GM18502 (cell line): ENCODE results near the gene PTPRD.

ENCODE experiments used
- ATAC-seq: cut with Tn5 transposase; IDR thresholded peaks from one replicate; pipeline ENCODE4 v1.9.1; 2021; ENCODE audit warnings: mild to moderate bottlenecking; ENCODE audit not compliant: unreplicated experiment, poor library complexity

The PTPRD gene

DNA sequence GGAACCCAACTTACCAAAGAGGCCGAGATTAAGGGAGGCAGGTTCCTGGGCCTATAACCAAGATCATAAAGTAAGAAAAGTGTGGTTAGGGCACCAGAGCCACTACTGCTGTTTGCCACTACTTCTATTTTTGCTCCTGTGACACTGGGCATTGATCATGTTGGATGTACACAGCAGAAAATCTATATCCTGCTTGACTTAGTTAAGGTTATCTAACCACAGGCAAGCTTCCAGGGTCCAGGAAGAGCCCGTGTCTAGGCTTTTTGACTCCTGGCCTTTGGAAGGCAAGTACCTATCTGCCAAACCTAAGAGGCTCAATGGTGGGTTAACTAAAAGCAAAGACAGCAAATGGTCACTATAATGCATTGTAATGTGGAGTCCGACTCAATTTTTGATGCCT, 2315.8 kb downstream of the PTPRD start:
- ATAC-seq = no peak

DNA sequence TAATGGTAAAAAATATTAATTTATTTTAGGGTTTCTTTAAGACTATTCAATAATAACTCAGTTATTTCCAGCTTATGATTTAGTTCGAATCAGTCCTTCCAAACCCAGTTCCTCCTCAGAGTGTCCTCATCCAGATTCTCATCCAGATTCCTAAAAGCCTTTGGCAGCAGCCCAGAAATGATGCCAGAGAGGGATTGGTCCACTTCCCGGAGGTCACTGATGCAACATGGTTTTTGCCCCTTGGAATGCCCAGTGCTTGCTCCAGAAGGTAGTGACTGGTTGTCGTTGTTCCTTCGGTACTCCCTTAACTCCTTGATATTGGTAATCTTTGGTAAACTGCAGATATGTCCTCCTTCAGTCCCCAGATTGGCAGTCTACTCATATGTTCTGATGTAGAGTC, 2320.1 kb downstream of the PTPRD start:
- no peak for ATAC-seq

DNA sequence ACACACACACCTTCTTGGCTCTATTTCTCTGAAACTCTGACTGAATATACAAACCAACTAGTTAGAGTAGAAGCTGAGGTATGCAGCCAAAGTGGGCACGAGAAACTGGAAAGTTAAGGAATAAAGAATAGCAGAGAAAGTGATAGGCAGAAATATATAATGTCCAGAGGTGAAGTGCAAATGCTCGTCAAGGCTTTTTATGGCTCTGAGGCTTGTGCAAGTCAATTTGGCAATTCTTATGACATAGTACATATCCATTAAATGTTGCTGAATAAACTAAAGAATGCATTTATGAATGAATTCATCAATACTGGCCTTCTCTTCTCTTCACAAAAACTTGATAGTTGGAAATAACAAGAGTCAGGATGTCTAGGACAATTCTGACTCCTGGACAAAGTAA, 2323.1 kb downstream of the PTPRD start:
- no peak for ATAC-seq

DNA sequence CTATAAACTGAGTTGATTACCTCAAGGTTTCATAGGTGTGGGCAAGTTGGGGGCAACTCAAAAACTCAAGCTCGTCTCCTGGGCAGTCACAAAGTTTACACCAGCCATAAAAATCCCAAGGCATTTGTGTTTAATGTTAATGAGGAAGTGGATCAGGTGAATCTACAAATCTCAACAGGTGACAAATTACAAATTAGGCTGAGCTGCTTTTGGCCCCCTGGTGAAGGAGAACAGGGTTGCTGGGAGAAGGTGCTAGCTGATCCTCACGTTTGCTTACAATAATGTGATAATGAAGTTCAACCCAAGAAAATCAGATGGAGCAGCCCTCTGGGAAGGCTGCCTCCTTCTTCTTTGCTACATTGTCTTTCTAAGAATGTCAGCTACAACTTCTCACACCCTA, 2324.8 kb downstream of the PTPRD start:
- no peak for ATAC-seq

DNA sequence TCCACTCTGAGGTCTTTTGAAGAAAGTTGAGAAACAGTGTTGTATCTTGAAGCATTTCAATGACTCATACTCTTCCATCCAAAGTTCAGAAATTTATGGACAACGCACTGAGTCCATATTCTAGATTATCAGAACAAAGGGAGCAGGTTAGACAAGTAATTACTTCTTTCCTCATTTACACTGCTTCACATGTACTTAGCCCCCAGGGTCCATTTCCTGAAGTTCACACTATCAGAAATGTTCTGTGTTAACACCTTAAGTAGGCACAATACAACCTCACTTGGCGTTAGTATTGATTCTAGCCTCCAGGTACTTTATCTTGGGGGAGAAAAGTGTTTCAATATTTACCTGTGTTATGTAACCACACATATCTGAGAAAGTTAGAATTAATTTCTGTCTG, 2325.3 kb downstream of the PTPRD start:
- ATAC-seq = no peak

DNA sequence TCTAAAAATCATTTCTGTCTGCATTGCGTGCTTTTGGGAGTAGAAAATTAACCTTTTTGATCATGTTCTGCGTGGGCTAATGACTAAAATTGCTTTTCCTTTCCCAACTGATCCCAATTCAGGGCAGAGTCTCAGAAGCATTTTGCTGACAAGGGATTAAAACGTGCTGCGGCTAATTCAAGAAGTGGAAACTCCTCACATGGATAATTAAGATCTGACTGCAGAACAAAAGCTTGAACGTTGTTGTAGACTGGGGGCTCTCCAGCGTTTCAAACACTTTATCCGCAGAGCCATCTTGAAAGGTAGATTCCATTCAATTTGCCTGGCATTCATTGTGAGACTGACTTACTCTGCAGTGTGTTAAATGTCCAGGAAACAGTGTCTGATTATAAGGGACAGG, 2327.9 kb downstream of the PTPRD start:
- no peak for ATAC-seq

DNA sequence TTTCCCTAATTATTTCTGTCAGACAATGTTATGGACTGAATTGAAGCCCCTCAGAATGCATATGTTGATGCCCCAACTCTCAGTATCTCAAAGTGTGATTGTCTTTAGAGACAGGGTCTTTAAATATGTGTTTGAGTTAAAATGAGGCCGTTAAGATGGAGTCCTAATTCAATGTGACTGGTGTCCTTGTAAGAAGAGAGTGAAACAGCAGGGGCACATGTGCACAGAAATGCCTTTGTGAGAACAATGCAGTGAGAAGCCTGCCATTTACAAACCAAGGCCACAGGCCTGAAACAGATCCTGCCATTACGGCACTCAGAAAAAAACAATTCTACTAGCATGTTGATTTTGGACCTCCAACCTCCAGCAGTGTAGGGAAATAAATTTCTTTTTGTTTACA, 2330.3 kb downstream of the PTPRD start:
- ATAC-seq = no peak

DNA sequence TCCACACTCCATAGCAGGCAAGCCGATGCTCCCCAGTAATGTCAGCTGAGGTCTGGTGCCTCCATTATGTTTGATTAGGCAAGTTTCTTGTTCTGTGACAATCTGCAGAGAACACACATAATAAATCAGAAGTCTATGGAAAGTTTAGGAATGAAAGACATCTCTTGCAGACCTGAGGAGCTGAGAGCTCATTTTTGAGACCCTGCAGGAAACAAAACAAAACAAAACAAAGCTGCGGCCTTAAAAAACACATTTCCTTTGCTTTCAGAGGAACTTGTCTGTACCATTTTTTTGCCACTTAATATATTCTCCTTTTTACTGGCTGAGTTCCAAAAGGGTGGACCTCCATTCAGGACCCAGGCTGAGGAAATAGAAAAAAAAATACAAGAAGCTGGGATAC, 2332.0 kb downstream of the PTPRD start:
- no peak for ATAC-seq

DNA sequence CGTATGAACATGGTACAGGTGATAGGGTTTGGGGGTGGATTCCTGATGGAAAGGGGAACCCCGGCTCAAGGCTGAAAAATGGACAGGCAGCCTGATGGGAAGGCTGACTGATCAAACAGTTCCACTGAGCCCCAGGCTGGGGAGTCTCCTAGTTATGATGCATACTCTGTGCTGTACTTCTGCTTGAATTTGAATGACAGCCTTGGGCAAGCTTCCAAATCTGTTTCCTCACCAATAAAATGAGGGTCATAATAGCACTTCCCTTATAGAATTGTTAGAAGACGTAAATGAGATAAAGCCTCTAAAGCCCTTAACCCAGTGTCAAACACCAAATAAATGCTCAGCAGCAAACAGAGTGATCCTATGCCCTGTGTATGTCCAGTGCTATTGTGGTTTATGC, 2334.8 kb downstream of the PTPRD start:
- no peak for ATAC-seq

DNA sequence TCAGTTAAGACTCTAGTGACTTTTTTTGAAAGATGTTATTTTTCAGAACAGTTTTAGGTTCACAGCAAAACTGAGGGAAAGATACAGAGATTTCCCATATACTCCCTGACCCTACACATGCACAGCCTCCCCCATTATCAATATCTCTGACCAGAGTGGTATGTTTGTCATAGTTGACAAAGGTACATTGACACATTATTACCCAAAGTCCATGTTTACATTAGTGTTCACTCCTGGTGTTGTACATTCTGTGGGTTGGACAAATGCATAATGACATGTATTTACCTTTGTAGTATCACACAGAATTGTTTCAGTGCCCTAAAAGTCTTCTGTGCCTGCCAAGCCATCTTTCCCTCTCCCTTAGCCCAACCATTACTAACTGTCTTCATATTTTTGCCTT, 2342.6 kb downstream of the PTPRD start:
- no peak for ATAC-seq

DNA sequence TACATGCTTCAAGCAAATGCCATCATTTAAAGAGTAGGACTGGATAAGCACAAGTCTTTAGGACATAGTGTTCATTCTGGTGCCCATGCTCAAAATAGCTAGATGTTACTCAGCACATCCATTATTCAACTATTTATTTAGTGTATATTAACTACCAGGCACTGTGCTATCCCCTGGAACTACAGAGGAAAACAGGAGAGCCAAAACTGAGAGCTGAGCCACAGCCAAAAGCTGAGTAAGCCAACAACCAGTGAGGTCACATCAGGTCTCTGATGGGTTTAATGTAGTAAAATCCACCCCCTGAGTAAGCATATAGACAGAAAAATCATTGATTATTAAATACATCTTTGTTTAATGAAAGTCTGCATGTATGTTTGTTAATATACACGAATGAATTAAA, 2343.9 kb downstream of the PTPRD start:
- ATAC-seq = no peak

DNA sequence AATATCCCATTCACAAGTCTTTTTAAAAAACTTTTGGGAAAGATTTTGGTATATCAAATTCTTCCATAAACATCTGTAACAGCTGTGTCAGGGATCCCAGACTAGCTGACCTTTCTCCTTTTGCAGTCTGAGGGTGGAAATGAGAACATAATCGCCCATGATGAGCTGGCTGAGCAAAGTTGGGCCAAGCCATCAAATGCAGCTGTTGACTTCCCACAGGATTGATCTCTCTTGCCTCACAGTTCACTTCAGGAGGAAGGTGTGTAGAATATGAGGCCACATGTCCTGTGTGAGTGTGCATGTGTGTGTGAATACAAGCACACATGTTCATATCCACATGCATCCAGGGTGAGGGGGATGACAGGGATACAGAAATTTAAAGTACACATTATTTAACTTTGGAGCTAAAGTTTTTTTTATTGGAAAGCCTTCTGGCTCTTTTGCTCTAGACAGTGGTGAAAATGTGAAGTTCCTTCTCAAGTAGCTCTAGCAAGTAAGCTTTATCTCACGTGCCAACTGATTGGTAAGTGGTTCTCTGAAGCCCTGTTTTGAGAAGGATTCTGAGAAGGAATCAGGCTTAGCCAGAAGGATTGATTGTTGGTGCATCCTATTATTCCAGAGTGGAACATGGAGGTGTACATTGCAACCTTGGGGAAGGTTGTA, 2344.5 kb downstream of the PTPRD start:
- no peak for ATAC-seq

DNA sequence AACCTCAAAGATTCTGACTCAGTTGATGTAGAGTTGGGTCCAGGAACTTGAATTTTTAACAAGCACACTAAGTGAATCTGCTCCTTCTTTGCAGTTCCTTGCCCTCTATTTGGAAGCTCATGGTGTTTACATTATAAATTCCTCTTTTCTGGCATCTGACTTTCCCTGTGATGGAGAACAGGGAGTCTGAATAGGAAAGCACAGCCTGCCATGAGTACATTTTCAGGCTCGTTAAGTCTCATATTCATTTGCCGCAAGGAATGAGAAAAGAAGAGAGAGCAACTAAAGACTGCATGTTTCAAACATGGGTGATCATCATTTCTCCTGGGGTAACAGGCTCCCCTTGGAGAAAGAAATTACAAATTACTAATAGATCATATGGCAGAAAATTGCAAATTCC, 2345.2 kb downstream of the PTPRD start:
- ATAC-seq = no peak

DNA sequence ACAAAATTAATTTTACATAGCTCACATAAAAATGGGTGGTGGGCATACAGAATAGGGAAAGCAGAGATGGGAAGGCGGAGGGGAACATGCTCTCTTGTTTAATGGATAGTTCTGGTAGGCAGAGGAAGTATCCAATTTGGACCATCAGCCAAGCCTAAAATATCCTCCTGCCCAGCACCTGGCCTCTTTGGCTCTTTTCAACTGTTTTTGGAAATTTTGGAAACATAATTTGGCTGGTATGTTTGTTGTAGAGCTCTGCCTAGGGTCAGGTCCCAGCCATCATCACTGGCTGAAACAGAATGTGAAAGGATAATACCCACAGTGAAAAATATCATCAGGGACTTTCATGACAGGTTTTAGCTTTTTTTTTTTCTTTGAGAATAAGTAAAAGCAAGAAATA, 2345.9 kb downstream of the PTPRD start:
- ATAC-seq = no peak

DNA sequence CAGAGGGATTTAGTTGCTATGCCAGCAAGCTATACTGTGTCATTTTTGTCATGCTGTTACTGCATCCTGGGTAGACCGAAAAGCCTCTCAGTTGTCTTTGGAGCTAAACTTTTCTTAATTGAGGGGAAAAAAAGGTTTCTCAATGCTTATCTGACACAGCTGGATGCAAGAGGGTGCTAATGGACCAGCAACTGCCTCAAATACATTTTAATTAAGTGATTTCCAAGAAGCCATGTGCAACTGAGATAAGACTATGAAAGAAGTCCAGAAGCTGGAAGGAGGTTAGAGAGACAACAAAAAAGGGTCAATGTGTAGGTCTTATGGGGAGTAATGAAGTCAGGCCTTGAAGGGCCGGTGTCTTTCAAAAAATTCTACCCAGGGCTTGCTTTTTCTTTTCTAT, 2347.5 kb downstream of the PTPRD start:
- no peak for ATAC-seq
